Mucosa of rectum (tissue), 2 donors: ENCODE data around the gene GADD45G.

Experiments
- H3K27ac ChIP-seq, 2 donors: one replicate each; pipeline ENCODE4 v1.7.0; 2013; ENCODE audit warnings: inconsistent platforms in 2 of 2, low read depth in 2 of 2, low read length in 2 of 2
- H3K27me3 ChIP-seq, 2 donors: one replicate each; pipeline ENCODE4 v1.7.0; 2013; ENCODE audit warnings: low read length in 2 of 2; ENCODE audit not compliant: control insufficient read depth in 2 of 2, insufficient read depth in 2 of 2
- H3K36me3 ChIP-seq, 2 donors: one replicate each; pipeline ENCODE4 v1.7.0; 2013; ENCODE audit warnings: low read length in 2 of 2; ENCODE audit not compliant: control insufficient read depth in 2 of 2, insufficient read depth in 2 of 2
- H3K4me1 ChIP-seq, 2 donors: one replicate each; pipeline ENCODE4 v1.7.0; 2013; ENCODE audit warnings: low read length in 2 of 2, mild to moderate bottlenecking in 1 of 2; ENCODE audit not compliant: control insufficient read depth in 2 of 2, insufficient read depth in 2 of 2
- H3K4me3 ChIP-seq, 2 donors: one replicate each; pipeline ENCODE4 v1.7.0; 2013; ENCODE audit warnings: low read length in 2 of 2
- H3K9ac ChIP-seq, 2 donors: one replicate each; pipeline ENCODE4 v1.7.0; 2013; ENCODE audit warnings: low read length in 2 of 2, low read depth in 1 of 2, mild to moderate bottlenecking in 1 of 2
- H3K9me3 ChIP-seq, 2 donors: one replicate each; pipeline ENCODE4 v1.7.0; 2013; ENCODE audit warnings: low read length in 2 of 2; ENCODE audit not compliant: control insufficient read depth in 2 of 2
- donor health status: healthy.
- donor health status: Normal muscosa, but diverticular disease.

GADD45G gene

DNA sequence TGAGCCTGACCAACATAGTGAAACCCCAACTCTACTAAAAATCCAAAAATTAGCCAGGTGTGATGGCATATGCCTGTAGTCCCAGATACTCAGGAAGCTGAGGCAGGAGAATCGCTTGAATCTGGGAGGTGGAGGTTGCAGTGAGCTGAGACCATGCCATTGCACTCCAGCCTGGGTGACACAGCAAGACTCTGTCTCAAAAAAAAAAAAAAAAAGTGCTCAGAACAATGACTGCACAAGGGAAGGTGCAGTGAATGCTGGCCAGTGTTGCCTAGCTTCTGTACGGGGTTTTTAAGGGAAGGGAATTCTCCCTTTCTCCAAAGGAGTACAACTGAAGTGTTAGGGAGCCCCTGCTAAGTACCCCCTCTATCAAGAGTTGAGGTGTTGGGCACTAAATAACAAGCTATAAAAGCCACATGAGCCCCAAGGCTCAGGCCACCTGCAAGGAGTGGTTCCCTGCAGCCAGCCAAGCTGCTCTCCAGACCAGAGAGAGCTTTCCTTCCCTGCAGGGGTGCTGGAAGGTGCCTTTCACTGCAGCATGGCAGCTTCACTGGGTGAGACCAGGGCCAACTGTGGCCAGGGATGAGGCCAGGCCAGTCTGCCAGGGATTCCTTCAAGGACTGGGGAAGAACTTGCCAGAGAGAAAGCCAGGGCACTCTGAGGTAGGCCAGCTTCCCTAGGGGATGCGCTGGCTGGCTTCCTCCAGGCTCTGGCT, 14.8 kb downstream of the GADD45G start:
- Histone ChIP-seq H3K27me3 (no peaks in the 10 kb centered on the region), H3K9ac (no peak overlapping the region), H3K4me1 (no peaks in the 10 kb centered on the region), H3K36me3 (no peaks in the 10 kb centered on the region), H3K4me3 (no peak overlapping the region), H3K9me3 (no peaks in the 10 kb centered on the region), H3K27ac (no peak overlapping the region)

DNA sequence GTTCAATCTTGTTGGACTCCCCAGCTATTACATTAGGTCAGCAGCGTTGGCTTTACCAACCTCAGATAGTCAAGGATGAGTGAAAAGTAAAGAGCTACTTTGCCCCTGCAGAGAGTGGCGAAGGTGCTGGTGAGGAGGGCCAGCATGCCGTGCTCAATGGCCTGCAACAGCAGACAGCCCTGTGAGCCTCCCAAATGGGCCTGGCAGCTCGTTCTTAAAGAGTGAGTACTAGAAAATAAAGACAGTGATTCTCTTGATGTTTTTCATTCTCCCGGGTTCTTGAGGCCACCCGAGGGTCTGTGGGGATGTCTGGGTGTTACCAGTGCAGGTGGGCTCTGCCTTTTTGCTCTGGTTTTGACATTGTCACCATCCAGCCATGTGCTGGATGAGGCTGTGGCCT, 16.2 kb downstream of the GADD45G start:
- no peaks in the 10 kb centered on the region for H3K27me3 ChIP-seq
- no peak overlapping the region for H3K9ac ChIP-seq
- no peaks in the 10 kb centered on the region for H3K9me3 ChIP-seq
- H3K36me3 ChIP-seq: no peaks in the 10 kb centered on the region
- no peaks in the 10 kb centered on the region for H3K4me1 ChIP-seq
- no peak overlapping the region for H3K27ac ChIP-seq
- no peak overlapping the region for H3K4me3 ChIP-seq

DNA sequence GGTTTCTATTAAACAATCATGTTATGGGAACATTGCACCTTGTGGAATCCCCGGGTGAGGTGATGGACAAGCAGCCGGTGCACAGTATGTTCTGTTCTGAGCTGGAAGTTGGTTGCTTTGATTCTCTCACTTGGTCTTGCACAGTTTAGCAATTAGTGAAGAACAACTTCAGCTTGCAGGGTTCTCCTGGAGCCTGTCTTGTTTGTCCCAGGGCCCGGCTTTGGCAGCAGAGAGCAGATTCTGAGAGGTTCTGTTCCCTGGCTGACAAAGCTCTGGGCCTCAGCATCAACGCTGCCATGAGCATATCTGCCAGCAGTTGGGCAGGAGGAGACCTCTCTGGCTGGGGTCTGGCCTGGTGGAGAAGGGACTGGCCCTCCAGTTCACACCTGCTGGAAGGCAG, 16.9 kb downstream of the GADD45G start:
- no peak overlapping the region for H3K4me3 ChIP-seq
- H3K9me3 ChIP-seq: no peaks in the 10 kb centered on the region
- H3K9ac ChIP-seq: no peak overlapping the region
- no peaks in the 10 kb centered on the region for H3K36me3 ChIP-seq
- no peaks in the 10 kb centered on the region for H3K4me1 ChIP-seq
- no peaks in the 10 kb centered on the region for H3K27me3 ChIP-seq
- H3K27ac ChIP-seq: peak overlapping the region in 1 of 2 donors; percentile 52

DNA sequence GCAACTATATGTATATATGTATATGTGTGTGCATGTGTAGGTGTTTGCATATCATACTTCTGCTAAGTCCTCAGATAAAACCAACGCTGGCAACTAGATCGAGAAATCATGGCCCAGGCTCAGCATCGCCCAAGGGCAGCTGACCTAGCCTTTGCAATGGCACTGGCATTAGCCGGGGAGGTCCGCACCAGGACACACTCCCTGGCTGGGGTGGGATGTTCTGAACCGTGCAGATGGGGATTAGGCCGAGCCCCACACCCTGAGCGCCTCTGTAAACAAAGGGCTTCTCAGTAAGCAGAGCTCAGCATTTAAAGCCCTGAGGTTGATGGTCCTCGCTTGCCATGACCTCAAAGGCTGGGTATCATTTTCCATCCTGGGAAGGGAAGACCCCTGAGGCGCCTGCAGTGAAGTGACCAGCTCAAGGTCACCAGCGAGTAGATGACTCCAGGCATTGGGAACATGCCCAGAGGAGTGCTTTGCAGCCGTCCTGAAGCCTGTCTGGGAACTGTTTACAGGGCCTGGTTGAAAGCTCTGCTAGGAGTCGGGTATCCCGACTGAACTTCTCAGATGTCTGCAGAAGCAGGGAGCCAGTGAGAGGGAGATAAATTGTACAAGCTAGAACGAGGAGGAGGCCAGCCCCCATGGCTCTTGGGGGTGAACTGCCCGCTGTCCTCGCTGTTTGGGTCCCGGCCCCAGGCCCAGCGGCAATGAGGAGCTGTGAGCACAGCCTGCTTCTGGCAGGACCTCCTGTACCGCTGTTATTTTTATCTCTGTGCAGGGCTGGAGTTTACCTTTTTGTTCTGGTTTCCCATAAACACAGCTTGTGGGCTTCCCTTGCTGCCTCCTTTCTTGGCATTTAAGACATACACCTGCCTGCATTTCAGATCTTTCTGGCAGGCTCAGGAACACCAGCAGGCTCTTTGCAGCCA, 18.4 kb downstream of the GADD45G start:
- Histone ChIP-seq H3K36me3 (no peaks in the 10 kb centered on the region), H3K4me3 (no peak overlapping the region), H3K9ac (no peak overlapping the region), H3K27me3 (peaks cover 0 to 3% of the 10 kb centered on the region in 2 donors), H3K9me3 (no peaks in the 10 kb centered on the region), H3K4me1 (no peaks in the 10 kb centered on the region), H3K27ac (peak overlapping the region; percentile 18 to 43)

GRCh38 chr9:89623925-89624420, 19.2 kb downstream of the GADD45G start:
- Histone ChIP-seq H3K9me3 (no peaks in the 10 kb centered on the region), H3K36me3 (no peaks in the 10 kb centered on the region), H3K4me1 (no peaks in the 10 kb centered on the region), H3K4me3 (no peak overlapping the region), H3K9ac (no peak overlapping the region), H3K27me3 (peaks cover 0 to 3% of the 10 kb centered on the region in 2 donors), H3K27ac (peak overlapping the region in 1 of 2 donors; percentile 43)

- no peaks in the 10 kb centered on the region for H3K9me3 ChIP-seq
- H3K4me3 ChIP-seq: no peak overlapping the region
- H3K9ac ChIP-seq: no peak overlapping the region
- H3K36me3 ChIP-seq: no peaks in the 10 kb centered on the region
- H3K27me3 ChIP-seq: peaks cover 0 to 3% of the 10 kb centered on the region in 2 donors
- no peak overlapping the region for H3K27ac ChIP-seq
- H3K4me1 ChIP-seq: no peaks in the 10 kb centered on the region
Observed at GRCh38 chr9:89625721-89626687, 21.2 kb downstream of the GADD45G start.

GRCh38 chr9:89626741-89627265, 22.0 kb downstream of the GADD45G start:
- Histone ChIP-seq H3K36me3 (no peaks in the 10 kb centered on the region), H3K9me3 (no peaks in the 10 kb centered on the region), H3K4me3 (no peak overlapping the region), H3K27ac (no peak overlapping the region), H3K4me1 (no peaks in the 10 kb centered on the region), H3K9ac (no peak overlapping the region), H3K27me3 (peaks cover 0 to 3% of the 10 kb centered on the region in 2 donors)

DNA sequence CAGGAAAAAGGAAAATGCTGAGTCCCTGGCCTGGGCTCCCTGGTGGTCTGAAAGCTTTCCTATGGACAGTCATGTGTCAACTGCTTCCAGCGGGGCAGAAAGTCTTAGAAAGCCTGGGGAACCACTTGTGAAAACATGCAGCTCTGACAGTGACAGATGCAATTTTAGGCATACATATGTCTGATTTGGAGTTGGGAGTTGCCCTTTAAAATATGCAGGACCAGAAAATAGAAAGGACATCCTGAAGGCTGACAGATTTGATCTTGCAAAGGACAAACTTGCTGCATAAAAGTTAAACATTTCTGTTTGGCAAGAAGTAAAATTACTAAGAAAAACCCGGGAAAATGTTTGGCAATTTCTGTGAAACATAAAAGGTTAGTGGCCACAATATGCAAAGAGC, 23.8 kb downstream of the GADD45G start:
- no peaks in the 10 kb centered on the region for H3K9me3 ChIP-seq
- H3K27me3 ChIP-seq: peaks cover 0 to 3% of the 10 kb centered on the region in 2 donors
- H3K27ac ChIP-seq: no peak overlapping the region

GRCh38 chr9:89629081-89629976, 24.5 kb downstream of the GADD45G start:
- H3K4me1 ChIP-seq: no peaks in the 10 kb centered on the region
- no peak overlapping the region for H3K4me3 ChIP-seq
- no peak overlapping the region for H3K9ac ChIP-seq
- H3K27me3 ChIP-seq: peaks cover 0 to 3% of the 10 kb centered on the region in 2 donors
- no peaks in the 10 kb centered on the region for H3K36me3 ChIP-seq
- H3K27ac ChIP-seq: no peak overlapping the region
- no peaks in the 10 kb centered on the region for H3K9me3 ChIP-seq

More for the DNA sequence above, 23.8 kb downstream of the GADD45G start:
- H3K4me3 ChIP-seq: no peak overlapping the region
- H3K9ac ChIP-seq: no peak overlapping the region
- H3K36me3 ChIP-seq: no peaks in the 10 kb centered on the region
- H3K4me1 ChIP-seq: no peaks in the 10 kb centered on the region
